IgD-negative memory B cell (primary cell): ENCODE measurements around the gene SH3BP5L. TPM values are rescaled to one million over a fixed set of nuclear protein-coding genes. Genes with fewer than 3 reads are reported as not detected.

ENCODE experiments used
- H3K27ac Mint-ChIP-seq, 3 donors: one replicate each; pipeline ENCODE4 v1.8.0; 2020 to 2022; ENCODE audit warnings: mild to moderate bottlenecking in 3 of 3, mixed read lengths in 3 of 3, moderate library complexity in 1 of 3
- H3K27me3 Mint-ChIP-seq: one replicate; pipeline ENCODE4 v1.8.0; 2021; ENCODE audit warnings: mixed read lengths
- H3K36me3 Mint-ChIP-seq: one replicate; pipeline ENCODE4 v1.8.0; 2020; ENCODE audit warnings: mild to moderate bottlenecking, mixed read lengths
- H3K4me1 Mint-ChIP-seq, 3 donors: one replicate each; pipeline ENCODE4 v1.8.0; 2020 to 2022; ENCODE audit warnings: mixed read lengths in 3 of 3, mild to moderate bottlenecking in 1 of 3
- H3K4me3 Mint-ChIP-seq, 4 donors: one replicate each; pipeline ENCODE4 v1.8.0; 2020 to 2022; ENCODE audit warnings: mild to moderate bottlenecking in 4 of 4, mixed read lengths in 4 of 4, moderate library complexity in 3 of 4
- H3K9me3 Mint-ChIP-seq, 3 donors: one replicate each; pipeline ENCODE4 v1.8.0; 2020 to 2021; ENCODE audit warnings: mixed read lengths in 3 of 3, mild to moderate bottlenecking in 1 of 3
- polyA plus RNA-seq: library from polyadenylated mRNA; unstranded; fragments of 300-500 nt; fragmentation: Illumina TruSeq; gene quantifications from one replicate; pipeline ENCODE4 v1.2.3, GENCODE V29; 2021

Gene SH3BP5L
- 4.9 TPM for polyA plus RNA-seq

GRCh38 chr1:248825909-248826760 lies at the start of gene SH3BP5L:
Gene SH3BP5L (minus strand): TSS chr1:248825915. CDS start chr1:248824935, 980 bp downstream.
- Mint-ChIP-seq H3K27ac (peak within 1 kb of the TSS; percentile 89 to 99 (median 94)), H3K9me3 (no peaks in the 10 kb centered on the region), H3K4me3 (peak within 1 kb of the TSS; percentile 89 to 99 (median 97)), H3K36me3 (peaks cover 9% of the 10 kb centered on the region), H3K27me3 (no peaks in the 10 kb centered on the region), H3K4me1 (peaks cover 25 to 45% (median 42%) of the 10 kb centered on the region in 3 donors)

- H3K27me3 Mint-ChIP-seq, result peaks cover 5% of the 10 kb centered on the region
- H3K36me3 Mint-ChIP-seq, result no peaks in the 10 kb centered on the region
- H3K4me1 Mint-ChIP-seq, result peaks cover 12 to 32% (median 20%) of the 10 kb centered on the region in 3 donors
- H3K4me3 Mint-ChIP-seq, result peak overlapping the region; percentile 91 to 100 (median 96)
- H3K9me3 Mint-ChIP-seq, result peaks cover 0 to 5% (median 0%) of the 10 kb centered on the region in 3 donors
- peak overlapping the region; percentile 99 to 100 (median 99) for H3K27ac Mint-ChIP-seq
These were observed 48.3 kb upstream of the SH3BP5L start for GRCh38 chr1:248873993-248874533.

- Mint-ChIP-seq H3K27me3 (peaks cover 5% of the 10 kb centered on the region), H3K9me3 (peaks cover 0 to 5% (median 0%) of the 10 kb centered on the region in 3 donors), H3K27ac (peak overlapping the region; percentile 99 to 100 (median 99)), H3K4me3 (peak overlapping the region; percentile 91 to 100 (median 96)), H3K36me3 (no peaks in the 10 kb centered on the region), H3K4me1 (peaks cover 12 to 32% (median 20%) of the 10 kb centered on the region in 3 donors)
These were observed 47.8 kb upstream of the SH3BP5L start for GRCh38 chr1:248873409-248873992.

GRCh38 chr1:248872752-248873408 lies 47.2 kb upstream of the SH3BP5L start:
- H3K27me3 Mint-ChIP-seq, result peaks cover 5% of the 10 kb centered on the region
- peak overlapping the region; percentile 91 to 100 (median 96) for H3K4me3 Mint-ChIP-seq
- H3K27ac Mint-ChIP-seq, result peak overlapping the region; percentile 99 to 100 (median 99)
- H3K36me3 Mint-ChIP-seq, result no peaks in the 10 kb centered on the region
- H3K9me3 Mint-ChIP-seq, result peaks cover 0 to 5% (median 0%) of the 10 kb centered on the region in 3 donors
- peaks cover 12 to 32% (median 20%) of the 10 kb centered on the region in 3 donors for H3K4me1 Mint-ChIP-seq

DNA sequence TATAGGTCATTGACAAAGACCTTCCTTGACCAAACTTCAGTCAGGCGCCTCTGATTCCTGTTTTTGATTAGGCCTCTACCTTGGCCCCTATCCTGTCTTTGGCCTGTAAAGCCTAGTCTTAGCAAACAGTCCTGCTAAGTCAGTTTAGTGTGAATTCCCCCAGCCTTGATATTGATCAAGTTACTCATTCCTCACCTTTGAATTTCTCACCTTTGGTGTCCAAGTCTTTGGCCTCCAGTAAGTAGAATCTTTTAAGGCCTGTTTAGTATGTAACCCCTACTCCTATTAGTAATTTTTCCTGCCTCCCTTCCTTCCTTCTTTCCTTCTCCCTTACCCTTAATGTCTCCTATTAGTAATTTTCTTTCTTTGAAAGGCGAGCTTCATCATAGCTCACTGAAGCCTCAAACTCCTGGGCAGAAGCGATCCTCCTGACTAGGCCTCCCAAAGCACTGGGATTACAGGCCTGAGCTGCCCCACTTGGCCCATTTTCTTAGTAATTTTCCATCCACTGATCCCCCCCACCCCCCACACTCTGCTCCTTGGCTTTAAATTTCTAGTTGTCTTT lies 46.2 kb upstream of the SH3BP5L start:
- H3K27ac Mint-ChIP-seq, result peak overlapping the region in 1 of 3 donors; percentile 76

DNA sequence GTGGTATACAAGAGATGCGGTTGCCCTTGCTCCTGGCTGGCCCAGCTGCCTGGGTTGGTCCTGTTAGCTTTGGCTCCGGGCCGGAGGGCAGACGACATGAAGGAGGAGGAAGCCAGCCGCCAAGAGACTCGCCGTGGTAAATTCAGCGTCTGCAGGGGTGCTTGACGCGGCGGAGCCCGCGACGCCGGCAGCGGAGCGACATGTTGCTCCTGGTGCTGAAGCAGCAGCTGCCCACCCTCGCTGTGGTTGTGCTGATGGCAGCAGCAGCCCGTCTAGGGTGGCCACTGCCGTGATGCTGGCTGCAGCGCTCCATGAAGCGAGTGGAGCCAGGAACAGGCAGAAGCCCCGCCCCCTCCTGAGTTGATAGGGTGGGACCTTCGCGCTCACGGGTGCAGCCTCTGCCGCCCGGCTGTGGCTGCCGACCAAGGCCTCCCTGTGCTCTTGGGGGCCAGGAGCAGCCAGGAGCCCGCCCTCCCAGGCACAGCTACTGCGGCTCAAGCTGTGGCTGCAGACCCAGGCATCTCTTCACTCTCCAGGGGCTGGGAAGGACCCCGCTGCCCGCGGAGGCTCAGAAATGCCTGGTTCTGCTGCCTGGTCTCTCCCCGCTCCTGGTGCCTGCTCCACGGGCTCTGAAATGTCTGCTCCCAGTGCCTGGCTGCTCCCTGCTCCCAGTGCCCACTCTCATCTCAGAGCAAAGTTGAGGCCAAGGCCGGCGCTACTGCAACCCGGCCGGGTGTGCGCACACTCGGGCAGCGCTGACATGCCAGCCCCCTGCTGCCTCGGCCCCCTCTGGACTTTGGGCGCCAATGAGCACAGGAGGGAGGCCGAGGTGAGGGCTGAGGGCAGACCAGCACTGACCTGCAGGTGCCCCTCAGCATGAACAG lies 37.5 kb upstream of the SH3BP5L start:
- H3K4me1 Mint-ChIP-seq, result peaks cover 30 to 37% (median 30%) of the 10 kb centered on the region in 3 donors
- H3K27ac Mint-ChIP-seq, result peak overlapping the region; percentile 73 to 93 (median 80)
- H3K36me3 Mint-ChIP-seq, result no peaks in the 10 kb centered on the region
- peak overlapping the region; percentile 85 to 95 (median 91) for H3K4me3 Mint-ChIP-seq
- H3K27me3 Mint-ChIP-seq, result no peaks in the 10 kb centered on the region
- no peaks in the 10 kb centered on the region for H3K9me3 Mint-ChIP-seq

More for the DNA sequence above, 46.2 kb upstream of the SH3BP5L start:
- Mint-ChIP-seq H3K4me1 (peaks cover 12 to 29% (median 20%) of the 10 kb centered on the region in 3 donors), H3K4me3 (peak overlapping the region in 3 of 4 donors; percentile 50 to 76 (median 54)), H3K27me3 (peaks cover 5% of the 10 kb centered on the region), H3K36me3 (no peaks in the 10 kb centered on the region), H3K9me3 (peaks cover 0 to 5% (median 0%) of the 10 kb centered on the region in 3 donors)

DNA sequence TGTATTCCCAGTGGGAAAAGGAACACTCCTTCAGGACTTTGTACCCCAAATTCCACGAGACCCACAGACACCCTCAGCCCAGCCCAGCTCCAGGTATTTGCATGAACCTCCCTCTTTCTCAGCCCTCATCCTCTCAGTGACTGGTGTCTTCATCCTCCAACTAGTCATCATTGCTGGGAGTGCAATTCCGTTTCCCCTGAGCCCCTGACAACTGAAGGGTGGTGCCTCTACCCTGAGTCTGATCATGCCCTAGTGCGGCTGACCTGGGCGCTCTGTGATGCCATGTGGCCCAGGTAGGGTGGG lies 36.9 kb upstream of the SH3BP5L start:
- Mint-ChIP-seq H3K27ac (peak overlapping the region; percentile 73 to 93 (median 80)), H3K9me3 (no peaks in the 10 kb centered on the region), H3K27me3 (no peaks in the 10 kb centered on the region), H3K4me1 (peaks cover 32 to 40% (median 32%) of the 10 kb centered on the region in 3 donors), H3K36me3 (no peaks in the 10 kb centered on the region), H3K4me3 (peak overlapping the region; percentile 85 to 93 (median 91))

GRCh38 chr1:248861616-248862015 lies 35.9 kb upstream of the SH3BP5L start:
- H3K4me3 Mint-ChIP-seq, result peak overlapping the region in 2 of 4 donors; percentile 89 to 93
- no peaks in the 10 kb centered on the region for H3K36me3 Mint-ChIP-seq
- no peaks in the 10 kb centered on the region for H3K27me3 Mint-ChIP-seq
- H3K9me3 Mint-ChIP-seq, result no peaks in the 10 kb centered on the region
- H3K27ac Mint-ChIP-seq, result peak overlapping the region in 1 of 3 donors; percentile 80
- peaks cover 32 to 46% (median 37%) of the 10 kb centered on the region in 3 donors for H3K4me1 Mint-ChIP-seq

DNA sequence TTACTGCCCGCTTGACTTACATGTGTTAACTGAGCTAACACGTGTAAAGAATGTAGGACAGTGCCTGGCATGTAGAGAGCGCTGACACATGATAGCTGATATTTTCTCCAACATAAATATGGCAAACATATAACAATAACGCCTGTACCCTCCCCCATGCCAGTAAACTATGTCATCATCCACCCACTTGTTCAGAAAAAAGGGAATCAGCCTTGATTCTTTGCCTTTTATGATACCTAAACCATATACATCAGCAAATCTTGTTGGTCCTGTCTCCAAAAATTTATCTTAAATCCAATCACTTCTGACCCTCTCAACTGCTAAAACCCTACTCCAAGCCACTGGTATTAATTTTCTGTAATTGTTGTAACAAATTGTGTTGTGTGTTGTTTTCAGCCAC lies 34.3 kb upstream of the SH3BP5L start:
- Mint-ChIP-seq H3K9me3 (no peaks in the 10 kb centered on the region), H3K4me3 (peak overlapping the region; percentile 82 to 97 (median 88)), H3K36me3 (no peaks in the 10 kb centered on the region), H3K27me3 (no peaks in the 10 kb centered on the region), H3K27ac (peak overlapping the region; percentile 91 to 96 (median 93)), H3K4me1 (peaks cover 32 to 48% (median 37%) of the 10 kb centered on the region in 3 donors)

- Mint-ChIP-seq H3K36me3 (no peaks in the 10 kb centered on the region), H3K4me3 (peak within 1 kb of the TSS; percentile 85 to 100 (median 94)), H3K27ac (peak within 1 kb of the TSS; percentile 91 to 96 (median 93)), H3K27me3 (no peaks in the 10 kb centered on the region), H3K4me1 (peaks cover 32 to 49% (median 34%) of the 10 kb centered on the region in 3 donors), H3K9me3 (no peaks in the 10 kb centered on the region)
These were observed 33.5 kb upstream of the SH3BP5L start, which contains the start of gene ZNF692 for GRCh38 chr1:248858891-248859889. Gene ZNF692 (minus strand): TSS chr1:248859085. CDS start chr1:248858309, 776 bp downstream.

DNA sequence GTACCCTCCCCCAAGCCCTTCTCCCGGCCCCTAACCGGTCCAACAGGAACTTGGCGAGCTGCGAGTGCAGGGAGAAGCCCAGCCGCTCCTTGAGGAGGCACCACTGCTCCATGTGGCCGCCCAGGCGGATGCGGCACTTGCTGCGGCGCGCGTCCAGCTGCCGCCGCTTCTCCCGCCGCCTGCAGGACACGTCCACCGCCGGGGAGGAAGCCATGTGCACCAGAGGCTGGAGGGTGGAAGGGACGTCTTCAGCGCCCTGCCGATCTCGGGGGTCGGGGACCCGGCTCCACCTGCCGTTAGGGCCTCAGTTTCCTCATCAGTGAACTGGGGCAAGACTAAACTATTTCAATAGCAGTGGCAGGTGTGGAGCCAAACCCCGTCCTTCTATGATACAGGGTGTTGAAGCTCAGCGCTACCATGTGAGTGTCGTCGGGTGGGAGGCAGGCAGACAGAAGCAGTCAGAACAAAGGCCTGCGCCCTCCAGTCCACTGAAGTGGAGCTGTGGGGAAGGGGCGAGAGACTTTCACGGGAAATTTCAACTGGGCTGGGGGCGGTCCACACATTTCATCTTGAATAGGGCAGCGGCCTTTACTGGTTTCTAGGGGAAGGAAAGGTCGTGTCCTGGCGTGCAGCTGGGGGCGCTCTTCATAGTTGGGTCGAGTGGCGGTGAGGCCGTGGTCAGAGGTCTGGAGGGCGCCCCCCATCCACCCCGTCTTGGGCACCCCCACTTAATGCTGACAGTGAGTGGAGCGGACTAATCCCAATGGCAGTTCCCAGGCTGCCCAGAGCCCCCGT lies 32.6 kb upstream of the SH3BP5L start:
- H3K27ac Mint-ChIP-seq, result peak overlapping the region; percentile 91 to 96 (median 93)
- H3K4me3 Mint-ChIP-seq, result peak overlapping the region; percentile 85 to 100 (median 94)
- no peaks in the 10 kb centered on the region for H3K9me3 Mint-ChIP-seq
- H3K36me3 Mint-ChIP-seq, result no peaks in the 10 kb centered on the region
- H3K27me3 Mint-ChIP-seq, result no peaks in the 10 kb centered on the region
- H3K4me1 Mint-ChIP-seq, result peaks cover 28 to 46% (median 30%) of the 10 kb centered on the region in 3 donors

GRCh38 chr1:248857749-248858095 lies 32.0 kb upstream of the SH3BP5L start:
- Mint-ChIP-seq H3K36me3 (no peaks in the 10 kb centered on the region), H3K27ac (peak overlapping the region in 1 of 3 donors; percentile 91), H3K9me3 (no peaks in the 10 kb centered on the region), H3K4me1 (peaks cover 25 to 44% (median 26%) of the 10 kb centered on the region in 3 donors), H3K4me3 (peak overlapping the region; percentile 85 to 100 (median 94)), H3K27me3 (no peaks in the 10 kb centered on the region)
